GM19035 (cell line): Measurements from ENCODE around the gene MYO5B.

Experiments
- ATAC-seq: cut with Tn5 transposase; IDR thresholded peaks from one replicate; pipeline ENCODE4 v1.9.1; 2021; ENCODE audit not compliant: unreplicated experiment

The MYO5B gene

DNA sequence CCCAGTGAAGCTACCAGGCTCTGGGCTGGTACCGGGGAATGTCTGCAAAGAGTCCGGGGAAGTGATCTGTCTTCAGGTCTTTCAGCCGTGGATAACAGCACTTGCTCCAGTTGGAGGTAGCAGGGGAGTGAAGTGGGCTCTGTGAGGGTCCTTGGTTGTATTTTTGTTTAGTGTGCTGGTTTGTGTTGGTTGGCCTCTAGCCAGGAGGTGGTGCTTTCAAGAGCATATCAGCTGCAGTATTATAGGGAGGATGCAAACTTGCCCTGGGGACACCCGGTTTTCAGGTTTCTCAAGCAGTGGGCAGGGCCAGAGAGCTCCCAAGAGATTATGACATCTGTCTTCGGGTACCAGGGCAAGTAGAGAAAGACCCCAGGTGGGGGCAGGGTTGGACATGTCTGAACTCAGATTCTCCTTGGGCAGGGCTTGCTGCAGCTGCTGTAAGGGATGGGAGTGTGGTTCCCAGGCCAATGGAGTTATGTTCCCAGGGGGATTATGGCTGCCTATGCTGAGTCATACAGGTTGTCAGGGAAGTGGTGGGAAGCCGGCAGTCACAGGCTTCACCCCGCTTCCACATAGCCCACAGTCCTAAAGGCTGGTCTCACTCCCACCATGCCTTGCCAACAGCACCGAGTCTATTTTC, 416.0 kb downstream of the MYO5B start:
- ATAC-seq, result no peak
